Fibroblast of mammary gland (primary cell): Measurements from ENCODE around the gene GNAZ.
"Not testable (repeated sequence)": the region's sequence is repeated elsewhere in the genome, so short reads cannot be mapped to it uniquely, and the experiment has no call there.

Experiments
- DNase-seq: peaks from one replicate; pipeline ENCODE4 v3.0.0-alpha.2; 2010; ENCODE audit warnings: low read depth
- H3K4me3 ChIP-seq: 2 replicates; pipeline ENCODE4 v1.5.1; 2011; ENCODE audit warnings: low read depth, mild to moderate bottlenecking, low read length, moderate library complexity; ENCODE audit not compliant: control insufficient read depth
- CTCF ChIP-seq: conservative IDR thresholded peaks from 2 replicates; pipeline ENCODE4 v1.5.1; 2011; ENCODE audit warnings: low read depth, low read length, inconsistent platforms; ENCODE audit not compliant: control insufficient read depth, insufficient read depth

Gene GNAZ

DNA sequence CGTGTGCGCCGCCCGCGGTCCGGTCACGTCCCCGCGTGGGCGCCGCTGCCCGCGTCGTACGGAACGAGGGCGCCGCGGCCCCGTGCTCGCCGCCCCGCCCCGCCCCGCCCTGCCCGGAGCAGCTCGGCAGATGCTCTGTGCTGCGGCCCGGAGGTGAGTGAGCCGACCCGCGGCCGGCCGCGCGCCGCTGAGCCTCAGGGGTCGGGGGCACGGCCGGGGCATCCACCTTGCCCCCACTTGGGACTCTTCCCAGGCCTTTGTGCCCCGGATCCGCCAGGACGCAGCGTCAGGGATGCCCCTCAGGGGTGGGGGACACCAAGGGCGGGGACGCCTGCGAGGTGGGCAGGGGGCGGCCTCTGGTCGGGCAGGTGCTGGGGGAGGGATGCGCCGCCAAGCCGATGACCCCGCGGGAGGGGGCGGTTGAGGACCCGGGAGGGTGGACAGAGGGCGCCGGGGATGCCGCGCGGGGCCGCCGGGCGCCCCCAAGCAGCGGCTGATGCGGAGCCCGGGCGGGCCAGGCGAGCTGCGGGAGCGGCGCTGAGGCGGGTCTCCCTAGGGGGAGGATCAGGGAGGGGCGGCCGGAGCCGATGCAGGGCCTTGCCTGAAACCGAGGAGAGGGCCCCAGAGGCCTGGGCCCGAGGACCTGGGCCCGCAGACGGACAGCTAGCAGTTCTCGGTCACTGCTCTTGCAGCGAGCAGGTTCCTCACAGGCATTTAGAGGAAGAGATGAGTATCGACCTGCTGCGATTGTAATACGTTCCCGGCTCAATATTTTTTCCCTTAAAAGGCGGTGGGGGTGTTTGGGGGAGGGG is at the start of gene GNAZ:
Gene GNAZ, plus strand, starts transcription at position 102 of the 812 bp plus-strand sequence. CDS start 25,177 bp downstream, outside the sequence.
- DNase-seq, result no peak
- peak within 1 kb of the TSS; percentile 49 for H3K4me3 ChIP-seq
- no peak for TF ChIP-seq CTCF

- no peak for TF ChIP-seq CTCF
- DNase-seq, result no peak
- no peak overlapping the region for H3K4me3 ChIP-seq
Observed at GRCh38 chr22:23020659-23021293, 49.5 kb upstream of the GNAZ start.

GRCh38 chr22:23021660-23022353 is 48.5 kb upstream of the GNAZ start:
- not testable (repeated sequence) for DNase-seq, H3K4me3 ChIP-seq

- H3K4me3 ChIP-seq, result no peak overlapping the region
- DNase-seq, result no peak
- TF ChIP-seq CTCF, result no peak
Observed at GRCh38 chr22:23023294-23023693, 47.0 kb upstream of the GNAZ start.

- no peak for DNase-seq
- no peak overlapping the region for H3K4me3 ChIP-seq
- TF ChIP-seq CTCF, result no peak
Observed at GRCh38 chr22:23026777-23027176, 43.5 kb upstream of the GNAZ start.

DNA sequence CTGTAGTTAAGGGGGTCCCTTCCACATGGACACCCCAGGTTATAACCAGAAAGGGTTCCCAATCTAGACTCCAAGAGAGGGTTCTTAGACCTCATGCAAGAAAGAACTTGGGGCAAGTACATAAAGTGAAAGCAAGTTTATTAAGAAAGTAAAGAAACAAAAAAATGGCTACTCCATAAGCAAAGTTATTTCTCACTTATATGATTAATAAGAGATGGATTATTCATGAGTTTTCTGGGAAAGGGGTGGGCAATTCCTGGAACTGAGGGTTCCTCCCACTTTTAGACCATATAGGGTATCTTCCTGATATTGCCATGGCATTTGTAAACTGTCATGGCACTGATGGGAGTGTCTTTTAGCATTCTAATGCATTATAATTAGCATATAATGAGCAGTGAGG is 42.5 kb upstream of the GNAZ start:
- not testable (repeated sequence) for H3K4me3 ChIP-seq, DNase-seq

DNA sequence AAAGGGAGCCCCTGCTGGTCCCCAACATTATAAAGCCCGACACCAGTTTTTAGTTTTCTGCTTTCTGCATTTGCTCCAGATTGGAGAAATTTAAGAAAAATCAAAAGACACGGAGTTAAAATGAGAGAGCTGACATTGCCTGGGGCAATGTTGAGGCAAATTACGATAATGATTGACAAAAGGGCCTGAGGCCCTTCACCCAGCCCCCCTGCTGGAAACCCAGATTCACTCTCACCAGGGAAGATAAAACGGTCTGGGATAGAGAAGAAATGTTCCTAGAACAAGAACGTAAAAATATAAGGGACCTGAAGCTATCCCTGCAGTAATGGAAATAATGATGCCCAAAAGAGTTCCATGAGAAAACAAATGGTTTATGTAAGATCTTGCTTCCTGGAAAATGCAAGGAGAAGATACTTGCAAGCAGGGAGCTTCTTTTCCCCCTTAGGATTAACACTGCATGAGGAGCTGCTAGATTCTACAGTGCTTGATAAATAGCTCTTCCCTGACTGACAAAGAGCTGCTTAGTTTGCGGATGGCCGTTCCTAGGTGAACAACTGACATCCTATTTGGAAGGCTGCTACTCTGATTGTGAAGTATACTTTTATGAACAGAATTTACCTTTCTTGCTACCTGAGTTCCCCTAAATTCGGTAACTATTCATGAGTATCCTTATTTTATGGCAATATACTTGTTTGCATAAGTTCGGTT is 40.6 kb upstream of the GNAZ start:
- DNase-seq, result no peak
- no peak for TF ChIP-seq CTCF

More for the DNA sequence above, 40.6 kb upstream of the GNAZ start:
- no peak overlapping the region for H3K4me3 ChIP-seq
